A673 (cell line): ENCODE results near the gene PRKAG2. TPM values are rescaled to one million over a fixed set of nuclear protein-coding genes. Genes with fewer than 3 reads are reported as not detected.

Experiments
- BruUV-seq: library from RNA; stranded (reverse); fragments of 400-500 nt; replicated peaks from 2 replicates; lab custom pipeline; 2021; lab: Mats Ljungman, UMichigan
- CTCF ChIA-PET: fragments of 300-600 bp; sonication (Branson Sonifier 250); formaldehyde crosslinking; loops from one replicate; lab custom pipeline; 2022; ENCODE audit warnings: antibody characterized with exemption; lab: Charles Lee
- POLR2A ChIA-PET: fragments of 300-600 bp; sonication (Branson Sonifier 250); formaldehyde crosslinking; loops from one replicate; lab custom pipeline; 2022; ENCODE audit warnings: antibody characterized with exemption; ENCODE audit not compliant: low non-redundant PET; lab: Charles Lee
- DNase-seq: peaks from one replicate; pipeline ENCODE4 v3.0.0-alpha.2; 2015; ENCODE audit warnings: low spot score
- H3K27ac ChIP-seq: fragments of 200-600 bp; sonication (generic); 2 replicates; pipeline ENCODE4 v1.5.1; 2016; ENCODE audit warnings: mixed run types, low read depth, mild to moderate bottlenecking, mixed read lengths, antibody characterized with exemption, low read length; ENCODE audit not compliant: poor library complexity, severe bottlenecking
- H3K27me3 ChIP-seq: fragments of 200-600 bp; sonication (generic); replicated peaks from 2 replicates; pipeline ENCODE4 v1.6.1; 2017; ENCODE audit warnings: mixed run types, low read depth, mild to moderate bottlenecking, mixed read lengths, antibody characterized with exemption, low read length; ENCODE audit not compliant: insufficient read depth, poor library complexity
- H3K36me3 ChIP-seq: fragments of 200-600 bp; sonication (generic); 2 replicates; pipeline ENCODE4 v1.6.1; 2016; ENCODE audit warnings: mixed run types, mild to moderate bottlenecking, mixed read lengths, antibody characterized with exemption, low read length; ENCODE audit not compliant: insufficient read depth, poor library complexity, severe bottlenecking
- H3K4me1 ChIP-seq: fragments of 200-600 bp; sonication (generic); 2 replicates; pipeline ENCODE4 v1.6.1; 2017; ENCODE audit warnings: mixed run types, mild to moderate bottlenecking, mixed read lengths, antibody characterized with exemption, low read length; ENCODE audit not compliant: insufficient read depth, poor library complexity, severe bottlenecking
- H3K4me3 ChIP-seq: fragments of 200-600 bp; sonication (generic); 2 replicates; pipeline ENCODE4 v1.5.1; 2016; ENCODE audit warnings: low read depth, mixed run types, mild to moderate bottlenecking, mixed read lengths, low read length; ENCODE audit not compliant: poor library complexity, severe bottlenecking
- H3K9me3 ChIP-seq: fragments of 200-600 bp; sonication (generic); 2 replicates; pipeline ENCODE4 v1.6.1; 2016; ENCODE audit warnings: mixed run types, low read depth, mild to moderate bottlenecking, mixed read lengths, antibody characterized with exemption, low read length; ENCODE audit not compliant: poor library complexity, severe bottlenecking
- EZH2 ChIP-seq: fragments of 200-600 bp; sonication (generic); IDR thresholded peaks from 2 replicates; pipeline ENCODE4 v1.6.1; 2017; ENCODE audit warnings: borderline replicate concordance, low read depth, mild to moderate bottlenecking, mixed read lengths, antibody characterized with exemption, low read length; ENCODE audit not compliant: poor library complexity, severe bottlenecking
- intact Hi-C: fragments of 100-400 bp; cut with micrococcal nuclease; formaldehyde crosslinking; loops from one replicate; pipeline ENCODE4 v1.10.0; 2022; ENCODE audit not compliant: unreplicated experiment
- total RNA-seq: library from RNA; stranded (reverse); gene quantifications from 2 replicates; pipeline ENCODE4 v1.2.3, GENCODE V29; 2021
- TF ChIP-seq, protein P1 (sequence below): fragments of 300-800, 200-600 bp; sonication (generic); conservative IDR thresholded peaks from 2 replicates; pipeline ENCODE4 v1.5.1; 2017; ENCODE audit warnings: low read depth, mild to moderate bottlenecking, antibody characterized with exemption, low read length, moderate library complexity, mixed read lengths

PRKAG2 gene
- total RNA-seq, 1 experiment from 2014 or later = 11.6 TPM

DNA sequence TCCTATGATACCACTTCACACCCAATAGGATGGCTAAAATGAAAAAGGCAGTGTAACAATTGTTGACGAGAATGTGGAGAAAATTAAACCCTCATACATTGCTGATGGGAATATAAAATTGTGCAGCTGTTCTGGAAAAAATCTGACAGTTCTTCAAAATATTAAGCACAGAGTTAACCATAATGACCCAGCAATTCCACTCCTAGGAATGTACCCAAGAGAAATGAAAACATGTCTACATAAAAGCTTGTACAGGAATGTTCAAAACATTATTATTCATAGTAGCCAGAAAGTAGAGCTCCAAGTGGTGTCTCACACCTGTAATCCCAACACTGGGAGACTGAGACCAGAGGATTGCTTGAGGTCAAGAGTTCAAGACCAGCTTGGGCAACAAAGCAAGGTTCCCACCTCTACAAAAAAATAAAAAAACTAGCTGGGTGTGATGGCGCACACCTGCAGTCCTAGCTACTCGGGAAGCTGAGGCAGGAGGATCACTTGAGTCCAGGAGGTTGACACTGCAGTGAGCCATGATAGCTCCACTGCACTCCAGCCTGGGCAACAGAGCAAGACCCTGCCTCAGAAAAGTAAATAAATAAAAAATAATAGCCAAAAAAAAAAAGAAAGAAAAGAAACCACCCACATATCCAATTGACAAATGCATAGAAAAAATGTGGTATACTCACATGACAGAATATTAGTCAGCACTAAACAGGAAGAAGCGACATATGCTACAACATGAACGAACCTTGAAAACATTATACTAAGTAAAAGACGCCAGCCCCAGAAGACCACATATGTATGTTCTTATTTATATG lies 362.2 kb downstream of the PRKAG2 start:
- H3K36me3 ChIP-seq = no peaks in the 10 kb centered on the region
- DNase-seq = no peak
- H3K27ac ChIP-seq = no peak overlapping the region
- no peak overlapping the region for H3K4me3 ChIP-seq
- H3K27me3 ChIP-seq = no peaks in the 10 kb centered on the region
- ChIA-PET CTCF (no interaction called here), POLR2A (interaction anchor here (0.6 kb wide), 1 partner anchor 143 kb away, joined by 3 read pairs; no protein-coding TSS in a partner anchor)
- BruUV-seq = no TSS peak
- H3K9me3 ChIP-seq = no peaks in the 10 kb centered on the region
- intact Hi-C loops = no loop called here
- H3K4me1 ChIP-seq = peaks cover 9% of the 10 kb centered on the region
- TF ChIP-seq EZH2 = no peak
- TF ChIP-seq, protein P1, sequence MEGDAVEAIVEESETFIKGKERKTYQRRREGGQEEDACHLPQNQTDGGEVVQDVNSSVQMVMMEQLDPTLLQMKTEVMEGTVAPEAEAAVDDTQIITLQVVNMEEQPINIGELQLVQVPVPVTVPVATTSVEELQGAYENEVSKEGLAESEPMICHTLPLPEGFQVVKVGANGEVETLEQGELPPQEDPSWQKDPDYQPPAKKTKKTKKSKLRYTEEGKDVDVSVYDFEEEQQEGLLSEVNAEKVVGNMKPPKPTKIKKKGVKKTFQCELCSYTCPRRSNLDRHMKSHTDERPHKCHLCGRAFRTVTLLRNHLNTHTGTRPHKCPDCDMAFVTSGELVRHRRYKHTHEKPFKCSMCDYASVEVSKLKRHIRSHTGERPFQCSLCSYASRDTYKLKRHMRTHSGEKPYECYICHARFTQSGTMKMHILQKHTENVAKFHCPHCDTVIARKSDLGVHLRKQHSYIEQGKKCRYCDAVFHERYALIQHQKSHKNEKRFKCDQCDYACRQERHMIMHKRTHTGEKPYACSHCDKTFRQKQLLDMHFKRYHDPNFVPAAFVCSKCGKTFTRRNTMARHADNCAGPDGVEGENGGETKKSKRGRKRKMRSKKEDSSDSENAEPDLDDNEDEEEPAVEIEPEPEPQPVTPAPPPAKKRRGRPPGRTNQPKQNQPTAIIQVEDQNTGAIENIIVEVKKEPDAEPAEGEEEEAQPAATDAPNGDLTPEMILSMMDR = no peak

DNA sequence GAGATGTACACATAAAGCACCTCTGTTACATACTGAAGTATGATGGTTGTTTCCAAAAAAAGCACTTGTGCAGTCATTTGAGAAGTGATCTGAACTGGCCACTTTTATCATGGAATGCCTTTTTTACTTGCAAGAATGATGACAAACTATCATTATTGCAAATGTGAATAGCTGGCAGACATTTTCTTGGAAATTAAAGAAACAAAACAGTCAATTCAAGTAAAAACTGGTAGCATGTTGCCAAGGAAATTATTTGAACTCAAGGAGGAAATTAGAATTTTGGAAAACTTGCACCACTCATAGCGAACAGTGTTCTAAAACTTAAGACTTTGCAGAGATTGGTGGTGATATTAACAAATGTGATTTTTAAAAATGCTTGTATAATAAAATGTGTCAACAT lies 363.8 kb downstream of the PRKAG2 start:
- H3K4me1 ChIP-seq = peaks cover 14% of the 10 kb centered on the region
- intact Hi-C loops = no loop called here
- H3K36me3 ChIP-seq = no peaks in the 10 kb centered on the region
- BruUV-seq = no TSS peak
- H3K27me3 ChIP-seq = no peaks in the 10 kb centered on the region
- CTCF ChIA-PET = no interaction called here
- no peaks in the 10 kb centered on the region for H3K9me3 ChIP-seq
- H3K27ac ChIP-seq = no peak overlapping the region
- no peak overlapping the region for H3K4me3 ChIP-seq
- TF ChIP-seq EZH2 = no peak
- TF ChIP-seq, protein P1 = no peak
- POLR2A ChIA-PET = no interaction called here
- no peak for DNase-seq

DNA sequence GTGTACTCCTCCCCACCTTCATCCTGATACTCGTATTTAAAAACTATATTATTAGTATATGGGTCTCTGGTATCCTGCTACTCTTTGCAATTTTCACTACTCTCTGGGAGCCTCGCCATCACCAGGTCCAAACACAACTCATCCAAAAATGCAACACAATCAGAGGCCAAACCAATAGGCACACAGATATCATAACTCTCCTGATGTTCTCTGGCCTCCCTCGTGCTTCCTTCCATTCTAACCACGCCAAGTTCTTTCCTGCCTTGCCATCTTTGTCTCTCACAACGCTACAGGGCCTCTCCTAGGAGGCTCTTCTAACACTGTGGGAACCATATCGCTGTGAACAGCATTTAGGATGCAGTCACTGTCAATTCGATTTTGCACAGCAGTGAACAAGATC lies 364.6 kb downstream of the PRKAG2 start:
- TF ChIP-seq, protein P1 = no peak
- no peak for TF ChIP-seq EZH2
- Histone ChIP-seq H3K4me1 (peaks cover 14% of the 10 kb centered on the region), H3K27me3 (no peaks in the 10 kb centered on the region), H3K4me3 (no peak overlapping the region), H3K9me3 (no peaks in the 10 kb centered on the region), H3K36me3 (no peaks in the 10 kb centered on the region), H3K27ac (no peak overlapping the region)
- POLR2A ChIA-PET = no interaction called here
- DNase-seq = no peak
- CTCF ChIA-PET = no interaction called here
- intact Hi-C loops = no loop called here
- BruUV-seq = no TSS peak
